ENCODE measurements around the gene SARDH. TPM values are rescaled to one million over a fixed set of nuclear protein-coding genes. Genes with fewer than 3 reads are reported as not detected.

SARDH gene
- total and polyA plus RNA-seq, 2 of the 13 experiments (the other 11 are each of a cell fraction or from before 2014, with no cell fraction given) = 11.6 to 34.9 TPM

DNA sequence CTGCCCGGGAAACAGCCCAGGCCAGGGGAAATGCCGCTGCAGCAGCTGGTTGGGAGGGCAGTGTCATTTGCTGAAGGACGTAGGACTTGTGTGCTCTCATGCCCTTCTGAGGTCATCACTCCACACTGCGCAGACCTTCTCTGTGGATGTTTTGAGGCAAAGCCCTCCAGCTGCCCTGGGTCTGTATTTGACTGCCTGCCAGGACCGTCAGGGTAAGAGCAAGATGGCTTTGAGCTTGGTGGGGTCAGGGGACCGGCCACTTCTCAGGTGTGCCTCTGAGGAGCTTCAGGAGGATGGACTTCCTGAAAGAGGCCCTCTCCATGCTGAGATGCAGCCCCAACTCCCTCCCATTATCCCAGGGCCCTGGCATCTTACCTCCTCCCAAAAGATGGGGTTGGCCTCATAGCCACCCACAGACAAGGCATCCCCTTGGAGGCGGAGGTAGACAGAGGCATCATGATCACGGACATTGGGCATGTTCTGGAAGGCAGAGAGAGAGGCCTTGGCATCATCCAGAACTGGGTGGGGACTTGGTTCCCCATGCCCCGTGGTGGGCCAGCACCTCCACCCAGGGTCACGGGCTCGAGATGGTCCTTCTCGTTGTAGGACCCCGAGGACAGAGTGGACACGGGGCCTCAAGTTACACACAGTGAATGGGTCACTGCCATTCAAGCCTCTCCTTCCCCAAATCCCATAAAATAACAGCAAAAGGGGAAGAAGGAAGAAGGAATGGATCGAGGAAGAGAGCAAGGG lies 19.4 kb downstream of the SARDH start:
- DNase-seq (ENCODE audit: low spot score) = no peak
- Histone ChIP-seq H3K79me2 (ENCODE audit: insufficient read depth, low read length) (no peaks in the 10 kb centered on the region), H3K4me1 (ENCODE audit: insufficient read depth, low read length) (peaks cover 36% of the 10 kb centered on the region), H3K27ac (ENCODE audit: extremely low read length, insufficient read depth, low read length) (no peak overlapping the region), H4K20me1 (ENCODE audit: insufficient read depth, low read length) (no peaks in the 10 kb centered on the region), H3K4me3 (replicated peaks in 1 of 3; ENCODE audit: insufficient read depth in 1 of 3, low read depth in 2 of 3, low read length in 3 of 3) (no peak overlapping the region), H3K9ac (ENCODE audit: insufficient read depth, low read depth, low read length) (no peak overlapping the region), H3K9me3 (ENCODE audit: low read length) (no peaks in the 10 kb centered on the region), H3K27me3 (ENCODE audit: control insufficient read depth in 1 of 2, insufficient read depth in 2 of 2, low read length in 2 of 2) (no peaks in the 10 kb centered on the region), H3K36me3 (replicated peaks in 1 of 2; ENCODE audit: control insufficient read depth in 1 of 2, insufficient read depth in 2 of 2, low read length in 2 of 2) (no peaks in the 10 kb centered on the region), H2AFZ (ENCODE audit: low read length) (no peak overlapping the region), H3K4me2 (ENCODE audit: low read depth, low read length) (no peak overlapping the region)
- intact Hi-C loops (cut with micrococcal nuclease; ENCODE audit: unreplicated experiment) = no loop called here
- 94% methylated on average over 10 of the region's 15 CpGs for WGBS (ENCODE audit: low lambda C conversion rate)
- POLR2A ChIA-PET = no interaction called here
- no peak for ATAC-seq
- in situ Hi-C loops (cut with HindIII; ENCODE audit: extremely low pct_ligation_motif_present, low pct_unique_long_range_greater_than_20kb) = no loop called here
- BruUV-seq (replicated peaks) = no TSS peak
- TF ChIP-seq ZNF7 (CRISPR knock-in tag; IDR thresholded peaks at IDR 0.05) (no peak), XBP1 (CRISPR knock-in tag; IDR thresholded peaks at IDR 0.05) (no peak), KLF12 (CRISPR knock-in tag; IDR thresholded peaks at IDR 0.05; ENCODE audit: borderline replicate concordance) (no peak), CC2D1A (CRISPR knock-in tag; IDR thresholded peaks at IDR 0.05) (no peak), RFX1 (IDR thresholded peaks at IDR 0.05) (no peak), ZBTB43 (CRISPR knock-in tag; conservative IDR thresholded peaks at IDR 0.05) (no peak), ZNF180 (CRISPR knock-in tag; IDR thresholded peaks at IDR 0.05; ENCODE audit: borderline replicate concordance, low read depth) (no peak), NFKB2 (CRISPR knock-in tag; IDR thresholded peaks at IDR 0.05; ENCODE audit: borderline replicate concordance) (no peak), POLR2AphosphoS2 (IDR thresholded peaks at IDR 0.05; ENCODE audit: low read depth, low read length) (no peak), NFE2L2 (IDR thresholded peaks at IDR 0.05; ENCODE audit: low read length) (no peak), PHB2 (IDR thresholded peaks at IDR 0.05; ENCODE audit: partially characterized antibody) (no peak)
- TF ChIP-seq, protein P1, sequence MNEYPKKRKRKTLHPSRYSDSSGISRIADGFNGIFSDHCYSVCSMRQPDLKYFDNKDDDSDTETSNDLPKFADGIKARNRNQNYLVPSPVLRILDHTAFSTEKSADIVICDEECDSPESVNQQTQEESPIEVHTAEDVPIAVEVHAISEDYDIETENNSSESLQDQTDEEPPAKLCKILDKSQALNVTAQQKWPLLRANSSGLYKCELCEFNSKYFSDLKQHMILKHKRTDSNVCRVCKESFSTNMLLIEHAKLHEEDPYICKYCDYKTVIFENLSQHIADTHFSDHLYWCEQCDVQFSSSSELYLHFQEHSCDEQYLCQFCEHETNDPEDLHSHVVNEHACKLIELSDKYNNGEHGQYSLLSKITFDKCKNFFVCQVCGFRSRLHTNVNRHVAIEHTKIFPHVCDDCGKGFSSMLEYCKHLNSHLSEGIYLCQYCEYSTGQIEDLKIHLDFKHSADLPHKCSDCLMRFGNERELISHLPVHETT (CRISPR knock-in tag; conservative IDR thresholded peaks at IDR 0.05) = no peak
- no peak for FAIRE-seq
- CTCF ChIA-PET (ENCODE audit: low intra/inter-chr PET ratio, low total read pairs) = no interaction called here
